ENCODE measurements around the gene EXT2.

The EXT2 gene

GRCh38 chr11:44203270-44204043, 108.0 kb downstream of the EXT2 start:
- no peak for DNase-seq (ENCODE audit: low spot score)

- no peak for DNase-seq (ENCODE audit: low spot score)
Measured at GRCh38 chr11:44205352-44205751, 109.9 kb downstream of the EXT2 start.

GRCh38 chr11:44205836-44206235, 110.4 kb downstream of the EXT2 start:
- no peak for DNase-seq (ENCODE audit: low spot score)

GRCh38 chr11:44207292-44207691, 111.8 kb downstream of the EXT2 start:
- DNase-seq (ENCODE audit: low spot score): no peak

- DNase-seq (ENCODE audit: low spot score): no peak
Measured at GRCh38 chr11:44208976-44209603, 113.6 kb downstream of the EXT2 start.

- no peak for DNase-seq (ENCODE audit: low spot score)
Measured at GRCh38 chr11:44212128-44212527, 116.7 kb downstream of the EXT2 start.

GRCh38 chr11:44213148-44213547, 117.7 kb downstream of the EXT2 start:
- DNase-seq (ENCODE audit: low spot score): no peak

- no peak for DNase-seq (ENCODE audit: low spot score)
Measured at GRCh38 chr11:44217432-44217831, 122.0 kb downstream of the EXT2 start.

GRCh38 chr11:44219830-44220796, 124.6 kb downstream of the EXT2 start:
- DNase-seq (ENCODE audit: low spot score): no peak

GRCh38 chr11:44221456-44221855, 126.0 kb downstream of the EXT2 start:
- DNase-seq (ENCODE audit: low spot score): no peak

- DNase-seq (ENCODE audit: low spot score): no peak
Measured at GRCh38 chr11:44221992-44222391, 126.5 kb downstream of the EXT2 start.

- DNase-seq (ENCODE audit: low spot score): peak; percentile 68
Measured at GRCh38 chr11:44223238-44223637, 127.8 kb downstream of the EXT2 start.

- no peak for DNase-seq (ENCODE audit: low spot score)
Measured at GRCh38 chr11:44224867-44225501, 129.5 kb downstream of the EXT2 start.

- no peak for DNase-seq (ENCODE audit: low spot score)
Measured at GRCh38 chr11:44226490-44226889, 131.0 kb downstream of the EXT2 start.

- no peak for DNase-seq (ENCODE audit: low spot score)
Measured at GRCh38 chr11:44226945-44227344, 131.5 kb downstream of the EXT2 start.

GRCh38 chr11:44228379-44228778, 132.9 kb downstream of the EXT2 start:
- DNase-seq (ENCODE audit: low spot score): no peak

GRCh38 chr11:44229098-44229497, 133.6 kb downstream of the EXT2 start:
- no peak for DNase-seq (ENCODE audit: low spot score)

GRCh38 chr11:44229624-44230023, 134.1 kb downstream of the EXT2 start:
- peak; percentile 62 for DNase-seq (ENCODE audit: low spot score)

GRCh38 chr11:44235765-44236201, 140.3 kb downstream of the EXT2 start:
- DNase-seq (ENCODE audit: low spot score): no peak

- DNase-seq (ENCODE audit: low spot score): no peak
Measured at GRCh38 chr11:44236296-44236695, 140.8 kb downstream of the EXT2 start.

GRCh38 chr11:44237156-44237555, 141.7 kb downstream of the EXT2 start:
- no peak for DNase-seq (ENCODE audit: low spot score)

- DNase-seq (ENCODE audit: low spot score): no peak
Measured at GRCh38 chr11:44241851-44242250, 146.4 kb downstream of the EXT2 start.
